Measurements from ENCODE around the gene FNBP1. TPM values are rescaled to one million over a fixed set of nuclear protein-coding genes. Genes with fewer than 3 reads are reported as not detected.

Gene FNBP1
- total and polyA plus RNA-seq, 3 donors from 2014 or later = 37.9 to 89.2 (median 76.6) TPM

GRCh38 chr9:130064621-130065020, 21.6 kb upstream of the FNBP1 start:
- Histone ChIP-seq H3K36me3 (ENCODE audit: low read depth, missing control alignments) (no peaks in the 10 kb centered on the region), H3K27me3 (no peaks in the 10 kb centered on the region), H3K4me1 (peaks cover 15% of the 10 kb centered on the region), H3K27ac (no peak overlapping the region), H3K4me3 (no peak overlapping the region), H3K9me3 (no peaks in the 10 kb centered on the region)
- 87 to 95% methylated on average over 4 of the region's 4 CpGs for WGBS, 2 donors
- no peak for TF ChIP-seq CTCF (IDR thresholded peaks at IDR 0.05)
- TF ChIP-seq POLR2A (IDR thresholded peaks at IDR 0.05) = no peak
- DNase-seq = no peak
- intact Hi-C loops (cut with DNase I; ENCODE audit: low total_unique reads) = no loop called here

DNA sequence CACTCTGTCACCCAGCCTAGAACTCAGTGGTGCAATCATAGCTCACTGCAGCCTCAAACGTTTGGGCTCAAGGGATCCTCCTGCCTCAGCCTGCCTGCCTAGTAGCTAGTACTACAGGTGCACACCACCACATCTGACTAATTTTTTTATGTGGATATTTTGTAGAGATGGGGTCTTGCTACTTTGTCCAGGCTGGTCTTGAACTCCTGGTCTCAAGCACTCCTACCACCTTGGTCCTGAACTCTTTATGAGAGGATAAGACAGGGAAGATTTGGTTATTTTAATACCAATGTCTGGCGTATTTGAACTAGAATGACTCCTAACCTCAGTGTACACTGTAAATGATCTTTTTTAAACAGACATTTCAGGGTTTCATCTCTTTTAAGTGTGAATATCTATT, 19.8 kb upstream of the FNBP1 start:
- Histone ChIP-seq H3K4me1 (peaks cover 6% of the 10 kb centered on the region), H3K36me3 (ENCODE audit: low read depth, missing control alignments) (no peaks in the 10 kb centered on the region), H3K4me3 (no peak overlapping the region), H3K9me3 (no peaks in the 10 kb centered on the region), H3K27ac (no peak overlapping the region), H3K27me3 (no peaks in the 10 kb centered on the region)
- WGBS, 2 donors = 73 to 79% methylated on average over 2 of the region's 2 CpGs
- no peak for TF ChIP-seq POLR2A (IDR thresholded peaks at IDR 0.05)
- TF ChIP-seq CTCF (IDR thresholded peaks at IDR 0.05) = no peak
- intact Hi-C loops (cut with DNase I; ENCODE audit: low total_unique reads) = no loop called here
- no peak for DNase-seq

- H3K4me3 ChIP-seq = no peak overlapping the region
- H3K27me3 ChIP-seq = no peaks in the 10 kb centered on the region
- no peaks in the 10 kb centered on the region for H3K9me3 ChIP-seq
- TF ChIP-seq CTCF (IDR thresholded peaks at IDR 0.05) (no peak), POLR2A (IDR thresholded peaks at IDR 0.05) (no peak)
- no peaks in the 10 kb centered on the region for H3K36me3 ChIP-seq (ENCODE audit: low read depth, missing control alignments)
- no peak overlapping the region for H3K27ac ChIP-seq
- 77 to 84% methylated on average over 7 of the region's 7 CpGs for WGBS, 2 donors
- DNase-seq = no peak
- H3K4me1 ChIP-seq = no peaks in the 10 kb centered on the region
- intact Hi-C loops (cut with DNase I; ENCODE audit: low total_unique reads) = no loop called here
Observed at GRCh38 chr9:130060296-130060695, 17.3 kb upstream of the FNBP1 start.

DNA sequence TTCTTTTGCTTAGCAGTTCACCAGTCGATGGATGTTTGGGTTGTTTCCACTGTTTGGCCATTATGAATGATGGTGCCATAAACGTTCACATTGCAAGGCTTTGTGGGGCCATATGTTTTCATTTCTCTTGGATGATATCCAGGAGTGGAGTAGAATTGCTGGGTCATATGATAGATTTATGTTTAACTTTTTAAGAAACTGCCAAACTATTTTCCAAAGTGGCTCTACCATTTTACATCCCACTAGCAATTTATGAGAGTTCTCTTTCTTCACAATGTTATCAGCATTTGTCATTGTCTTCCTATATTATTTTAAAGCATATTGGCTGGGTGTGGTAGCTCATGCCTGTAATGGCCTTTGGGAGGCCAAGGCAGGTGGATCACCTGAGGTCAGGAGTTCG, 15.9 kb upstream of the FNBP1 start:
- intact Hi-C loops (cut with DNase I; ENCODE audit: low total_unique reads) = no loop called here
- Histone ChIP-seq H3K27ac (no peak overlapping the region), H3K9me3 (no peaks in the 10 kb centered on the region), H3K36me3 (ENCODE audit: low read depth, missing control alignments) (no peaks in the 10 kb centered on the region), H3K4me1 (peaks cover 5% of the 10 kb centered on the region), H3K27me3 (no peaks in the 10 kb centered on the region), H3K4me3 (no peak overlapping the region)
- no peak for DNase-seq
- 69% methylated on average over 3 of the region's 3 CpGs for WGBS, 2 donors
- TF ChIP-seq POLR2A (IDR thresholded peaks at IDR 0.05) = no peak
- no peak for TF ChIP-seq CTCF (IDR thresholded peaks at IDR 0.05)

DNA sequence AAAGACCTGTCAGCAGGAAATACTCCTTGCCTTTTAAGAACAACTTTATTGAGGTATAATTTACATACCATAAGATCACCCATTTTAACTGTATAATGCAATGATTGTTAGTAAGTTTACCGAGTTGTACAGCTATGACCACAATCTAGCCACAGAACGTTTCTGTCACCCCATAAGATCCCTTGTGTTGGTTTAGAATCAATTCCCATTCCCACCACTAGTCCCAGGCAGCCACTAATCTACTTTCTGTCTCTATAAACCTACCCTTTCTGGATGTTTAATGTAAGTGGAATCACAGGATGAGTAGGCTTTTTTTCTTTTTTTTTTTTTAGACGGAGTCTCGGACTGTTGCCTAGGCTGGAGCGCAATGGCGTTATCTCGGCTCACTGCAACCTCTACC, 15.2 kb upstream of the FNBP1 start:
- no peak overlapping the region for H3K27ac ChIP-seq
- DNase-seq = no peak
- H3K36me3 ChIP-seq (ENCODE audit: low read depth, missing control alignments) = no peaks in the 10 kb centered on the region
- no peaks in the 10 kb centered on the region for H3K9me3 ChIP-seq
- no peaks in the 10 kb centered on the region for H3K27me3 ChIP-seq
- H3K4me1 ChIP-seq = peaks cover 5% of the 10 kb centered on the region
- intact Hi-C loops (cut with DNase I; ENCODE audit: low total_unique reads) = no loop called here
- 88 to 90% methylated on average over 7 of the region's 7 CpGs for WGBS, 2 donors
- TF ChIP-seq CTCF (IDR thresholded peaks at IDR 0.05) = no peak
- TF ChIP-seq POLR2A (IDR thresholded peaks at IDR 0.05) = no peak
- no peak overlapping the region for H3K4me3 ChIP-seq
